ENCODE data around the gene CTNND2.

- peak; percentile 57 for TF ChIP-seq CTCF (IDR thresholded peaks at IDR 0.05; ENCODE audit: borderline replicate concordance, extremely low read depth, low read length, poor library complexity, severe bottlenecking)
- no peak for TF ChIP-seq EZH2 (IDR thresholded peaks at IDR 0.05; ENCODE audit: borderline replicate concordance, low read depth, low read length, severe bottlenecking)
These were observed 721.7 kb downstream of the CTNND2 start for GRCh38 chr5:11182441-11183080.

Data from DND-41 (cell line).